Endothelial cell of umbilical vein (primary cell): Measurements from ENCODE around the gene RNF168.

Experiments used
- CTCF ChIP-seq, 2 donors: IDR thresholded peaks; 1 replicate in 1 of 2; 2 replicates in 1 of 2; pipeline ENCODE4 v1.5.1; 2011; ENCODE audit warnings: low read length in 2 of 2, mild to moderate bottlenecking in 2 of 2, moderate library complexity in 2 of 2, control low read depth in 1 of 2, inconsistent platforms in 1 of 2, low read depth in 1 of 2; ENCODE audit not compliant: insufficient read depth in 1 of 2; ENCODE audit errors: extremely low read depth in 1 of 2
- GATA2 ChIP-seq: IDR thresholded peaks from 2 replicates; pipeline ENCODE4 v1.7.0; 2011; ENCODE audit warnings: low read depth, mild to moderate bottlenecking, moderate library complexity, mixed read lengths, low read length; ENCODE audit not compliant: insufficient read length, insufficient read depth
- POLR2A ChIP-seq: IDR thresholded peaks from 2 replicates; pipeline ENCODE4 v1.6.1; 2012; ENCODE audit warnings: low read depth, mild to moderate bottlenecking, control low read depth, low read length
- POLR2AphosphoS5 ChIP-seq: IDR thresholded peaks from 2 replicates; pipeline ENCODE4 v1.6.1; 2012; ENCODE audit warnings: low read depth, mild to moderate bottlenecking, control low read depth, low read length, moderate library complexity; ENCODE audit not compliant: insufficient read depth

DNA sequence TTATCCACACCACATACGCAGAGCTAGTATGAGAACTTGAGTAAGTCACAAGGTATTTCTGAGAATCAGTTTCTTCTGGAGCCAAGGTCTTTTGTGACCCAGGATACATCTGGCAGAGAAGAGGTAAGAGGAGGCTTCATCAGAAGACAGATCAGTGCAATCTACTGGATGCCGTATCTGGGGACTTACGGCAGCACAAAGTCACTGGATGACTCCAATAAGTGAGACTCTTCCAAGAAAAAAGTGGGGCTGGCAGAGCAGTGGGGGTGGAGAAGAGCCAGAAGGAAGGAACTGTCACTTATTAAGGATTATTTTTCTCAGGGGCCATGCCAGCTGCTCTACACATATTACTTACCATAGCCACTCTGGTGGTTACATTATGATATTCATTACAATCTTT is 39.8 kb downstream of the RNF168 start:
- no peak for TF ChIP-seq CTCF (IDR thresholded peaks at IDR 0.05; ENCODE audit: extremely low read depth in 1 of 2, insufficient read depth in 1 of 2, low read depth in 1 of 2, low read length in 2 of 2)
- no peak for TF ChIP-seq POLR2A
- no peak for TF ChIP-seq POLR2AphosphoS5
- TF ChIP-seq GATA2 = no peak
